GM18951 (cell line): ENCODE measurements around the gene PPFIBP2.

Experiments
- POLR2A ChIP-seq: IDR thresholded peaks from 4 replicates; pipeline ENCODE4 v1.6.1; 2011; ENCODE audit warnings: mild to moderate bottlenecking; ENCODE audit not compliant: insufficient read length, insufficient read depth; ENCODE audit errors: extremely low read depth
- in situ Hi-C: fragments of 300-500 bp; cut with MboI; formaldehyde crosslinking; loops from one replicate; pipeline ENCODE4 v1.12.0; 2022; ENCODE audit warnings: low sequenced_read_pairs, mixed read lengths, inconsistent platforms; ENCODE audit not compliant: unreplicated experiment

PPFIBP2 gene

DNA sequence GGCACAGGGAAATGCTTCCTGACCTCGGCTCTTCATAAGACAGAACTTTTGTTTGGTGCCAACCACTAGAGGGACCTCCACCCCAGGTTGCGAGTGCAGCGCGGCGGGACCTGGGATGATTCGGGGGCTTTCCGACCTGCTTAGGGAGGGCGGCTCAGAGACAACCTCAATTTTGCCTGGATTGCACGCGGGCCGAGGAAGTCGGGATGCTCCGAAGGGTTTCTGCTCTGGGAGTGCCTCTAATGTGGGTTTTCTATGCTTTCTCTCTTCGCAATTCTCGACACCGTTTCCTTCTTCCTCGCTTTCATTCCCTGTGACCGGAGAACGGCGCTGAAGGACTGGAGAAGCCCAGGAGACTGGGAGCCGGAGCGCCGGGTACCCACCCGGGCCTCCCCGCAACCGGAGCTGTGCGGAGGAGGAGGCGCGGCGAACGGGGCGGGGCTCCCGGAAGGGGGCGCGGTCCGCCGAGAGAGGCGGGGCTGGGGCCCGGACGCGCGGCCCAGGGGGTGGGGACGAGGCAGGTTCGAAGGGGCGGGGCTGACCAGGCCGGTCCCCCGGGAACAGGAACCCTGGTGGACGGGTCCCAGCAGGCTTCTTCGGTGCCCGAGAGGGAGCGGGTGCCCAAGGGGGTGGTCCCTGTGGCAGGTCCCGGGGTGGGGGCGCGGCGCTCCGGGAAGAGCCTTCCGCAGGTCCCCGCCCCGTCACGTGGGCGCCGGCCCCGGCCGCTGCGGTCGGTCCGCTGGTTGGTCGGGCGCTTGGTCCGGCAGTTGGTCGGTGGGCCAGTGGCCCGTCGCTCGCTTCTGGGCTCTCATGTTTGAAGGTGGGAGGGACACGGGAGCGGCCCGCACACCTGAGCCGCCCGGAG is at the start of gene PPFIBP2:
Gene PPFIBP2, plus strand, starts transcription at position 766 of the 865 bp plus-strand sequence. CDS start 35,477 bp downstream, outside the sequence.
- in situ Hi-C loops: no loop called here

DNA sequence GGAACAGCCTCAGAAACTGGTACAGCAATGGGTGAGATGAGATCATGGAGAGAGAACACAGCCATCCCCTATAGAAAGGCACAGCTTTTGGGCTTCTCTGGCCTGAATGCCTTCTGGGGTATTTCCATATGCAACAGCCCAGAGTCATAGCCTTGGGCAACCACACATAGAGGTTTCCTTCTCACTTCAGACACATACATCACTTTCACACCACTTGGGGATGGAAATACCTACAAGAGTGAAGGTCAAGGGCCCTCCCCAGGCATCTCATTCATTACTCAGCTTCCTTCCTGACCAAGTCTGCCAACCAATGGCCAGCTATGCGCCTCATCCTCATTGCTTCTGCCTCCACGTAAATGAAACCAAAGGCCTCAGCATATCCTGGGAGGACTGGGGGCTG is 46.1 kb upstream of the PPFIBP2 start:
- no peak for TF ChIP-seq POLR2A
- in situ Hi-C loops: no loop called here

More for the DNA sequence above, at the start of gene PPFIBP2:
- peak; percentile 84 for TF ChIP-seq POLR2A

DNA sequence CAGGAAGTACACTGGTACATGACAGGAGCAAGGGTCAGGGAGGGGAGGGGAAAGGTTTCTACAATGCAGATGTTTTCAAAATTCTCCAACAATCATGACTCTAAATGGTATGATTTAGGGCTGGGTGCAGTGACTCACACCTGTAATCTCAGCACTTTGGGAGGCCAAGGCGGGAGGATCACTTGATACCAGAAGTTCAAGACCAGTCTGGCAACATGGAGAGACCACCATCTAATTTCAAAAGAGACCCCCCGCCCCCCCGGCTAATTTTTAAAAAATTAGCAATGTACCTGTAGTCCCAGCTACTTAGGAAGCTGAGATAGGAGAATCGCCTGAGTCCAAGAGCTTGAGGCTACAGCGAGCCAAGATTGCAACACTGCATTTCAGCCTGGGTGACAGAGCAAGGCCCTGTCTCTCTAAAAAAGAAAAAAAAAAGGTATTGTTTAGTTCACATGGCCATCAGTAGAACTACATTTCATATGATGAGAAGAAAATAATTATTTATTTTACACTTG is 44.4 kb upstream of the PPFIBP2 start:
- no peak for TF ChIP-seq POLR2A
- in situ Hi-C loops: no loop called here

DNA sequence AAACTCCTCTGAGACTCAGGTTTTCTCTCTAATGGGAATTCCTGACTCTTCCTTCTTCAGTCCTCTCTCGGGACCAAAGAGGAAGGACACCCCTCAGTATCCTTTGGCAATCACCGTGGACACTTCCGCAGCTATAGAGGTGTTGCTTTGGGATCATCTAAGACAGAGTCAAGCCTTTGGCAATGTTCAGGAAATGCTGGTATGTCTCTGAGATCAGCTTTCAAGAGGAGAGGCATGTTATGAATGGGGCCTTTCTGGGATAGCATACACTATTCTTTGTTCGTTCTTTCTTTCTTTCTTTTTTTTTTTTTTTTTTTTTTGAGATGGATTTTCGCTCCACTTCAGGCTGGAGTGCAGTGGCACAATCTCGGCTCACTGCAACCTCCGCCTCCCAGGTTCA is 42.7 kb upstream of the PPFIBP2 start:
- TF ChIP-seq POLR2A: no peak

DNA sequence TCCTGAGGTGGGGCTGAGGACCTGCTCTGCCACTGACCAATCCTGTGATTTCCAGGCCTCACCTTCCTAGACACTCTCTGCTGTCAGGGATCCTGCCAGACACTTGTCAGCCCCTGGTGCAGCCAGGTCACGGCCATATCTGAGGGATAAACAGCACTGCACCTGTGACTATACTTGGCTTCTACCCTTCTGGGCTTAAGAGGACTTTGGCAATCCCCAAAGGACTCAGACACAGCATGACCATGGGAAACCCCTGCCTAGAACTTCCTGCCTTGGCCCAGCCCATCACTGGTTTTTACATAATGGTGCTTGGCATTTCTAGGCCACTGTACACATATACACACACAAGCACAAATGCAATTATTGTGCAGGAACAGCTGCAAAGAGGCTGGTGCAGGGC is 40.1 kb upstream of the PPFIBP2 start:
- no peak for TF ChIP-seq POLR2A
- in situ Hi-C loops: no loop called here

More for the DNA sequence above, 42.7 kb upstream of the PPFIBP2 start:
- in situ Hi-C loops: no loop called here

DNA sequence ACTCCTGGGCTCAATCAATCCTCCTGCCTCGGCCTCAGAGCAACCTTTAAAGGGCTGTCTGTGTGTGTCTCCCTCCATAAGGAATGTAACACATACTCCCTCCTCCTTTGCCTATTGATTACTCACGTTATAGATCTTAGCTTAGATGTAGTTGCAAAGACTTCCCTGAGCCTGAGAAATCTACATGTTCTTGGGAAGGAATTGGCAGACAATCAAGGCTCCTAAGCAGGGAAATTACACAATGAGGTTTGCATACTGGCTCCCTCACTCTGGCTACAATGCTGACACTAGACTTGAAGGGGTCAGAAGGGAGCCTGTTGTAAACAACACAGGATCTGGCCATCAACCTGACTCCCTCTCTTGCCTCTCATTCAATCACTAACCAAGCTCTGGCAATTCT is 33.7 kb upstream of the PPFIBP2 start:
- in situ Hi-C loops: no loop called here
- TF ChIP-seq POLR2A: no peak

DNA sequence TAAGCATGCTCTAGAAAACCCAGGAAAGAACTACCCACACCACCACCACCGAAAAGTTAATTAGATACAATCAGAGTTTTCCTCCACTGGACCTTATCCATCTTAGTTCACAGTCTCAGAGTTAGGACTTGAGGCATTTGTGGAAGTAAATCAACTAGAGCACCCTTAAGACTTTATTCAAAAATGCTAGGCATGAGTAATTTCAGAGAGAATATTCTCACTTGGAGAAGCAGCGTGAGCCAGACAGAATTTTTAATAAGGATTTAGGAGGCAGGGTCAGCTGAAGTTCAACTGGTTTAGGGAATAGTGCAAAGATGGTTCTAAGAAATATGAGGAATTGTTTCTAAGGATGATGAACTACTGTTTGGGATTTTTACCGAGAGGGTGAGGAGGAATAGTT is 29.7 kb upstream of the PPFIBP2 start:
- no peak for TF ChIP-seq POLR2A
- in situ Hi-C loops: no loop called here

DNA sequence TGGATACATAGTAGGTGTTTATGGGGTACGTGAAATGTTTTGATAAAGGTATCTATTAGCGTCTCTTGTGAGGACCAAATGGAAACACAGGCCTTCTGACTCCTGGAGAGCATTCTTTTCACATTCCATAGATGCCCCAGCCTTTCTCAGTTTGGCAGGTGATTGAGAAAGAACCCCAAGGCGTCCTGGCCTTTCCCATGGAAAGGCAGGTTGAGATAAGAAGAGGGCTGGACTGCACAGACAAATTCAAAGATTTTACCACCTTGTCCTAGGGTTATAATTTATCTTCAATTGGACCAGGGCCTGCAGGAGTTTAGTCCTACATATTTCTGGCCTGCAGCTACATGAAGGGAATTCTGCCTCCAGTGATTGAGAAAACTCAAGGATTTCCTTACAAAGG is 29.2 kb upstream of the PPFIBP2 start:
- in situ Hi-C loops: no loop called here
- TF ChIP-seq POLR2A: no peak

DNA sequence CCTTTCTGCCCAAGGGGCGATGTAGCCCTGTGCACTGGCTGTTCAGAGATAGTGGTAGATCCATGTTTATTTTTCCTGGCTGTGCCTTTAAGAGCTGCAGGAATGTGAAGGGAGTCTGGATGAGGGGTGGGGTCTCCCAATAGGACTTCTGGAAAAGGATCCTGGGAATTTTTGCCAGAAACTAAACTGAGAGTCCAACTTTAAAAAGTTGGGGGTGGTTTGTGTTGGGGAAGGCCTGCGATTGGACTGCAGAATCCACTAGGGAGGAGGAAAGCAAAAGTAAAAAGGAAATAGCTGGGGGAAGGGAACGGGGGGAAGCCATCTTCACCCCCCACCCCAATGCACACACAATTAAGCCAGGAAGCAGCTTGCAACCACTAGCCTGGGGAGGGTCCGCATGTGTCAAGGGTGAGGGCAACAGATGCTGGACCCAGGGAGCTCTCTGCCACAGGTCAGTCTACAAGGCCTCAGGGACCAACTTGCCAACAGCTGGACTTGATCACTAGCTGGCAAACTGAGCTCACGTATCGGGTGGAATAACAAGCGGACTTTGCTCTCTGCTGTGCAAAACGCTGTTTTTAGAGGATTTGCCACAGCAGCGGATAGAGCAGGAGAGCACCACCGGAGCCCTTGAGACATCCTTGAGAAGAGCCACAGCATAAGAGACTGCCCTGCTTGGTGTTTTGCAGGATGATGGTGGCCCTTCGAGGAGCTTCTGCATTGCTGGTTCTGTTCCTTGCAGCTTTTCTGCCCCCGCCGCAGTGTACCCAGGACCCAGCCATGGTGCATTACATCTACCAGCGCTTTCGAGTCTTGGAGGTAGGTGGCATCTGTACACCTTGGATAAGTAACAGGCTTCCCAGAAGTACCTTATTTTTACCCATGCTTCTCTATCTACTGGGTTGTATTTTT is 28.4 kb upstream of the PPFIBP2 start, which contains the start of gene OLFML1:
Gene OLFML1, plus strand, starts transcription at position 321 of the 912 bp plus-strand sequence. Its CDS starts 370 bp downstream, at position 691.
- no peak for TF ChIP-seq POLR2A
- in situ Hi-C loops: no loop called here

DNA sequence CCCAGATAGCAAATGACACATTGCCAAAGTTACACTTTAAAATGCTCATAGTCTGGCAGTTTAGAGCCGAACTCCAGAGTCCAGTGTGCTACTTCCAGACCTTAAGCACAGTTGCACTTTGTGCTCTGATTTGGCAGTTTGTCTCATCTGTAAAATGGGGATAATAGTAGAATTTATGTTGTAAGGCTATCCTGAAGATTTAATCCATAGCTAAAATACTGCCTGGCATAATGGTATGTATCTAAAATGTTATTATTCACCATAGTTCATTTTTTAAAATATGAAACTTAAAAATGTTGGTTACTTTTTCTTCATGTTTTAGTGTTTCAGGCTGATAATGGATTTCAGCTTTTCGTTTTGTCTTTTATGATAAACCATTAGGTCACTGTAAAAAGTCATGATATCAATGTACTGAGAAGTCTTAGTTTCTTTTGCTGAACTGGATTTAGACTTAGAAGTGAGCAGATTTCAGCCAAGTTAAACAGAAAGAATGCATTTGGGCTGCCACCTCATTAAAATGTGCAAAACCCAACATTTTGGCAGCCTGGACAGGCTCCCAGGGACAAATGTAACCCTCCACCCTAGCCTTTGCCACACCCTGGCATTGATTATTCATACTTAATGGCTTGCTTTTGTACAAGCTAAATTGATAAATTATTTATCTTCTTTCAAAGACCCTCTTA is 27.6 kb upstream of the PPFIBP2 start:
- in situ Hi-C loops: no loop called here
- TF ChIP-seq POLR2A: no peak

DNA sequence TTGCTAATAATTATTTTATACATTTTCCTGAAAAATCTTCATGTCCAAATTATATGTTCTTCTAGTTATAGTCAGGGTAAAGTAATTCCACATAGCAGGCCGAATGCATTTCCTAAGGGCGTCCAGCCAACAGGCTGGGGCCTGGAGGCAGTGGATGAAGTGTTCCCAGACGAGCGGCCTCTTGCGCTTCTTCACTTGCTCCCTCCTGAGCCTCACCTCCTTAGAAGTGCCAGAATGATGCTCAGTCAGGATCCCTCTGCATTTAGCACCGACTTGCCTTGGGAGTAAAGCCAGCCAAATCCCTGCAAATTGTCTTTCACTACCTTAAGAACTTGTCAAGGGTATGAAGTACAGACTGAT is 27.0 kb upstream of the PPFIBP2 start:
- no peak for TF ChIP-seq POLR2A
- in situ Hi-C loops: no loop called here

DNA sequence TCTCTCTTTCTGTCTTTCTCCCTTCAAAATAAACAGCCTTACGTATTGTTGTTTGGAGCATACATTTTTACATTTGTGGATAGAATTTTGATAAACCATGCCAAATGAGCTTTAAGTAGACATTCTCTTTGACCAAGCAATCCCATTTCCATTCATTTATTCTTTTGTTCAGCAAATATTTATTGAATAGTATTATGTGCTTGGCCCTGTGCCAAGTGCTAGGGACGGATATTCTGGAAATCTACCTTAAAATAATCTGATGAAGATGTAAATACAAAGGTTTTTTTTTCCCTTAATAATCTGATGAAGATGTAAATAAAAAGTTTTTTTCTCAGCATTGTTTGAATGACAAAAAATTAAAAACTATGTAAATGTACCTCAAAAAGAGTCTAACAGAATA is 26.4 kb upstream of the PPFIBP2 start:
- no peak for TF ChIP-seq POLR2A
- in situ Hi-C loops: no loop called here

DNA sequence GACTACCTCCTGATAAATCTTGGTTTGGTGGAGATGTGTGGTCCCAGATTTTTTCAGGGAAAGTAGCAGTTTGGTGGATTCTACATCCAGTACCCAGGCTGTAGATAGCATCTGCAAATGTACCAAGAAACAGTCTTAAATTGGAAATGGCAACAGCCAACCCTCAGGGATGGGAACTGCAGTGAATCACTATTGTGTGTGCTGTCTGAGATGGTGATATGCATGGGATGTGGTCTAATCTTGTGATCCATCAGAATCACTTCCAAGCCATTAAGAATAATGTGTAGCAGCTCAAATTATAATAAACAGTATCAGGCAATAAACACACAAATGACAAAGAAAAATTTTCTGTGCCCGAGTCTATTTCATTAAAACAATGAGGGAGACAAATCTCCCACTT is 25.1 kb upstream of the PPFIBP2 start:
- in situ Hi-C loops: no loop called here
- TF ChIP-seq POLR2A: no peak
